Measurements from ENCODE around the gene ACOT6. TPM values are rescaled to one million over a fixed set of nuclear protein-coding genes. Genes with fewer than 3 reads are reported as not detected.
A peak's percentile ranks its signal among the peaks of the same experiment; 100 is the strongest.
"Not testable (repeated sequence)": the region's sequence is repeated elsewhere in the genome, so short reads cannot be mapped to it uniquely, and the experiment has no call there.

The ACOT6 gene
- total RNA-seq, 4 donors from 2014 or later, result not detected

GRCh38 chr14:73644531-73645247, 32.4 kb downstream of the ACOT6 start, which contains the start of gene DNAL1:
DNAL1 (plus strand) TSS chr14:73644986; CDS start chr14:73645040, 54 bp downstream.
- Histone ChIP-seq H3K36me3 (no peaks in the 10 kb centered on the region), H3K4me3 (peak within 1 kb of the TSS; percentile 57 to 87 (median 65)), H3K27me3 (no peaks in the 10 kb centered on the region), H3K27ac (peak within 1 kb of the TSS; percentile 66 to 91 (median 87)), H3K9me3 (no peaks in the 10 kb centered on the region), H3K4me1 (peaks cover 4 to 23% (median 10%) of the 10 kb centered on the region in 3 donors)
- intact Hi-C loops (cut with DNase I), result no loop called here
- DNase-seq, result peak; percentile 45
- TF ChIP-seq, protein P1, sequence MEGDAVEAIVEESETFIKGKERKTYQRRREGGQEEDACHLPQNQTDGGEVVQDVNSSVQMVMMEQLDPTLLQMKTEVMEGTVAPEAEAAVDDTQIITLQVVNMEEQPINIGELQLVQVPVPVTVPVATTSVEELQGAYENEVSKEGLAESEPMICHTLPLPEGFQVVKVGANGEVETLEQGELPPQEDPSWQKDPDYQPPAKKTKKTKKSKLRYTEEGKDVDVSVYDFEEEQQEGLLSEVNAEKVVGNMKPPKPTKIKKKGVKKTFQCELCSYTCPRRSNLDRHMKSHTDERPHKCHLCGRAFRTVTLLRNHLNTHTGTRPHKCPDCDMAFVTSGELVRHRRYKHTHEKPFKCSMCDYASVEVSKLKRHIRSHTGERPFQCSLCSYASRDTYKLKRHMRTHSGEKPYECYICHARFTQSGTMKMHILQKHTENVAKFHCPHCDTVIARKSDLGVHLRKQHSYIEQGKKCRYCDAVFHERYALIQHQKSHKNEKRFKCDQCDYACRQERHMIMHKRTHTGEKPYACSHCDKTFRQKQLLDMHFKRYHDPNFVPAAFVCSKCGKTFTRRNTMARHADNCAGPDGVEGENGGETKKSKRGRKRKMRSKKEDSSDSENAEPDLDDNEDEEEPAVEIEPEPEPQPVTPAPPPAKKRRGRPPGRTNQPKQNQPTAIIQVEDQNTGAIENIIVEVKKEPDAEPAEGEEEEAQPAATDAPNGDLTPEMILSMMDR (IDR thresholded peaks at IDR 0.05), result peak in 1 of 6 experiments; percentile 22
- TF ChIP-seq POLR2A (IDR thresholded peaks at IDR 0.05), result peak in 2 of 4 donors; percentile 53 to 55
- WGBS, 2 donors, result 0 to 1% methylated on average over 21 to 28 of the region's 43 CpGs

- H3K27ac ChIP-seq, result peak overlapping the region; percentile 66 to 91 (median 87)
- peaks cover 4 to 23% (median 10%) of the 10 kb centered on the region in 3 donors for H3K4me1 ChIP-seq
- H3K4me3 ChIP-seq, result peak overlapping the region; percentile 57 to 87 (median 65)
- TF ChIP-seq, protein P1 (IDR thresholded peaks at IDR 0.05), result no peak
- TF ChIP-seq POLR2A (IDR thresholded peaks at IDR 0.05), result no peak
- intact Hi-C loops (cut with DNase I), result no loop called here
- H3K36me3 ChIP-seq, result no peaks in the 10 kb centered on the region
- no peak for DNase-seq
- no peaks in the 10 kb centered on the region for H3K9me3 ChIP-seq
- H3K27me3 ChIP-seq, result no peaks in the 10 kb centered on the region
- 5 to 7% methylated on average over 7 of the region's 7 CpGs for WGBS, 2 donors
Measured at GRCh38 chr14:73645248-73645610, 32.9 kb downstream of the ACOT6 start.

GRCh38 chr14:73651005-73651404, 38.7 kb downstream of the ACOT6 start:
- Histone ChIP-seq H3K36me3 (peaks cover 0 to 18% (median 0%) of the 10 kb centered on the region in 3 donors), H3K27ac (no peak overlapping the region), H3K4me3 (no peak overlapping the region), H3K9me3 (no peaks in the 10 kb centered on the region), H3K27me3 (no peaks in the 10 kb centered on the region), H3K4me1 (peaks cover 0 to 4% (median 0%) of the 10 kb centered on the region in 3 donors)
- DNase-seq, result no peak
- intact Hi-C loops (cut with DNase I), result no loop called here
- TF ChIP-seq POLR2A (IDR thresholded peaks at IDR 0.05), result no peak
- TF ChIP-seq, protein P1 (IDR thresholded peaks at IDR 0.05), result no peak

DNA sequence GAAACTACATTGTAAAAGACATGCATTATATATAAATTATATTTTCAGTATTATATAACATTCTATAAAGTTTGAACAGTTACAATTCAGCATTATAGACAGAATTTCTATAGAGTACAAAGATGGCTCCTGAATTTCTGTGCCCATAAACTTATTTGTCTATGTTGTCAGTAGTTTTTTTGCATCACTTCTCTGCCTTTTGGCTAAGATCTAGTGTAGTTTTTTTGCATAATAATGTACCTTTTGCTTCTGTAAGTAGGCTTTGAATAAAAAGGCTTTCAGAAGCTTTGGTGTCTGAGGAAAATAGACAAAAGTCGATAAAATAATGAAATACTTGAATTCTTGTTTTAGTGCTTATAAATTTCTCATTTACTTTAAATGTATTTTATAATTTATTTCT, 43.5 kb downstream of the ACOT6 start:
- Histone ChIP-seq H3K4me1 (no peaks in the 10 kb centered on the region), H3K4me3 (no peak overlapping the region), H3K27ac (no peak overlapping the region), H3K27me3 (no peaks in the 10 kb centered on the region), H3K36me3 (peaks cover 0 to 26% (median 0%) of the 10 kb centered on the region in 3 donors), H3K9me3 (no peaks in the 10 kb centered on the region)
- intact Hi-C loops (cut with DNase I), result no loop called here
- TF ChIP-seq POLR2A (IDR thresholded peaks at IDR 0.05), result no peak
- TF ChIP-seq, protein P1 (IDR thresholded peaks at IDR 0.05), result no peak
- no peak for DNase-seq
- 83 to 97% methylated on average over 1 of the region's 1 CpG for WGBS, 2 donors

DNA sequence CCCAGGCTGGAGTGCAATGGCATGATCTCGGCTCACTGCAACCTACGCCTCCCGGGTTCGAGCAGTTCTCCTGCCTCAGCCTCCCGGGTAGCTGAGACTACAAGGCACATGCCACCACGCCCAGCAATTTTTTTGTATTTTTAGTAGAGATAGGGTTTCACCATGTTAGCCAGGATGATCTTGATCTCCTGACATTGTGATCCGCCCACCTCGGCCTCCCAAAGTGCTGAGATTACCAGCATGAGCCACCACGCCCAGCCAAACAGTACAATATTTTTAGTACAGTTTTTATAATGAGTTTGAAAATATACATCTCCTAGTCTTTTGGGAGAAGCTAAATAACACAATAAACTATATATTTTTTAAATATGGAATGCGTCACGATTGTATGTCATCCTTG, 46.9 kb downstream of the ACOT6 start:
- DNase-seq; H3K9me3 ChIP-seq; H3K27me3 ChIP-seq; H3K27ac ChIP-seq; H3K4me3 ChIP-seq; H3K4me1 ChIP-seq; intact Hi-C loops (cut with DNase I): not testable (repeated sequence)
- peaks cover 0 to 13% (median 0%) of the 10 kb centered on the region in 3 donors for H3K36me3 ChIP-seq
- WGBS, 2 donors, result 91 to 93% methylated on average over 11 of the region's 11 CpGs

Data from esophagus squamous epithelium (tissue), 5 donors.